HuH-7 (cell line): ENCODE data around the gene BTBD1.
"Not testable (repeated sequence)": the region's sequence is repeated elsewhere in the genome, so short reads cannot be mapped to it uniquely, and the experiment has no call there.

ENCODE experiments used
- DNase-seq: peaks from one replicate; pipeline ENCODE4 v3.0.0; 2011; ENCODE audit warnings: low spot score

BTBD1 gene

DNA sequence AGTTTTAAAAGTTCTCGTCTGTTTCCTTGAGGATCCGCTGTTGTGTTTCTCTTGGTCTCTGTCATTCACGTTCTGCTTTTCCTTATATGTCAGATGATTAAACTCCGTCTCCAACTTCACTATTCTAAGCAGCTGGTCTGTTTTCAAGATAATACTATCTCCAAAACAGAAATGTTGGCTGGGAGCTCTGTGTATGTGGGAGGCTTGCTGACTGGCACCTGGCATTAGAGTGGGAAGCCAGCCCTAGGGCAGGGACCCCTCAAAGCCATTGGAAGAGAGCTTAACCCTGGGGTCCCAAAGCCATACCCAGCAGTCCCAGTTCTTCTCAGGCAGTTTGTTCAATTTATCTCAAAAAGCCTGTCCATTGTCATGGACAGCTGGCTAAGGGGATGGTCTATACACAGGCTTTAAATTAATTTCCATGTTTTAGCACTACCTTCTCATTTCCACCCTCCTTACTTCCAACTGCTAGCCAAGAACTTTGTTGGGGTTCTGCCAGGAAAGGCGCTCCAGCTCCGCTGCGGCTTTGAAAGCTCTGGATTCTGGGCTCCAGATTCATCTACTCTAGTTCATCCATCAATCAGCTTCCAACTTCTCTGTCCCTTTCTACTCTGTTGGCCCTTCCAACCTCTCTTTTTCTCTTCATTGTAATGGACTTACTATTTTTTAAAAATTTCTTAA is 9.2 kb downstream of the BTBD1 start:
- no peak for DNase-seq

DNA sequence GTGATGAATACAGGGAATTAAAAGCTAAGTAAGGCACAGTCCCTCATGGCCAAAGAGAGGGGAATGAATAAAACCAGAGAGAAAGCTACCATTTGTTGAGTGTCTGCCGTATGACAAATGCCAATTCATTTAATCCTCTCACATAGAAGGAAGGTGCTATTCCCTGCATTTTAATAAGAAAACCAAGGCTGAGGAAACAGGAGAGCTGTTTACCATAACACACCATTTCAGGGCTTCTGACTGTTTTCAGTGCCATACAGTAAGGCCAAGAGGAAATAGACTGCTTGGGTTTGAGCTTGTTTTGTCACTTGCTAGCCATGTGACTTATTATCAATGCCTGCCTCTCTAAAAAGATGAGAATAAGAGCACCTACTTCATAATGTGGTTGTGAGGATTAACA is 10.1 kb downstream of the BTBD1 start:
- no peak for DNase-seq

DNA sequence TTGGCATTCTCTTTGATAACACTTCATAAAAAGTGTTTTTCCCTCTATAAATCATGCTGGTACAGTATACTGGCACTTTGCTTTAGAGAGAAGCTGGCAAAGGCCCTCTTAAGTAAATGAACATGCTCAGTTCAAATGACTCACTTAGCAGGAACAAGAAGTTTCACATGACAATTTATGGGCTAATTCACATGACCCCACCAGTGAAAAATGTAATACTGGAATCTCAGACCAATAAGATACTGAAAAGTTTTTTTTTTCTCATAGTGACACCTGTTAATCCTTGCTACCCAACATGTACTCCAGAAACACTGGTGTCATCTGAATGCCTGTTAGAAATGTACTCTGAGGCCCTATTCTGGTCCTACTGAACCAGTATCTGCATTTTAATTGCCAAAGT is 13.9 kb downstream of the BTBD1 start:
- no peak for DNase-seq

DNA sequence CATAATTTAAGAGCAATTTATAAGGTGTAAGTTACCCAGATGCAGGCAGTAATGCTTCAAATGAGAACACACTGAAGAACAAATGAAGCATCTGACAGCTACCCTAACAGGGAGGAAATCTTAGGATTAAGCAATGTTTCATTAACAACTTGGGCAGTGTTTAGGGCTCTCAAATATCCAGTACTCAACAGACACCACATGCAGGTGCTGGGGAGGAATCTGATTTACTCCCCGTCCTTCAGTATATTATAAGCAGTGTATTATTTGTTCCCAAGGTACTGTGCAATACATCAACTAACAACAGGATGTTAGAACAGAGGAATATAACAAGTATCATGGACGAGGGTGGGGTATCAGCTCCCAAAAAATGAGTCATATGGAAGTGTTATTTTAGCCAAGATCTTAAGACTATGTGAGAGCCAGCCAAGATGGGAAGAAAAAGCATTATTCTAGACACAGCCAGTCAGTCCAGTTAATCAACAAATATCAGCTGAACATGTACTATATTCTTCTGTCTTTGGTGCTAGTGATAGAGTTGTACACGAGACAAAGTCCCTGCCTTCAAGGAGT is 20.4 kb downstream of the BTBD1 start:
- no peak for DNase-seq

DNA sequence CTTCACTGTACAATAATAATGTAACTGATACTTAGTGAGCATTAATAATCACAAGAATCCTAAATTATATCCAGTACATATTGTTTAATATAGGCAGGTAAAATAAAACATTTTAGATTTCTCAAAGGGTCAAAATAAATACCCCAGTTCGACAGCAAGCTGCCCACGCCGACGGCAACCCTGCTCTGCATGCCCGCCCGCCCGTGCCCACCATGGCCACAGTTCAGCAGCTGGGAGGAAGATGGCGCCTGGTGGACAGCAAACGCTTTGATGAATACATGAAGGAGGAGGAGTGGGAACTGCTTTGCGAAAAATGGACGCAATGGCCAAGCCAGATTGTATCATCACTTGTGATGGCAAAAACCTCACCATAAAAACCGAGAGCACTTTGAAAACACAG is 22.9 kb downstream of the BTBD1 start:
- DNase-seq, result no peak

DNA sequence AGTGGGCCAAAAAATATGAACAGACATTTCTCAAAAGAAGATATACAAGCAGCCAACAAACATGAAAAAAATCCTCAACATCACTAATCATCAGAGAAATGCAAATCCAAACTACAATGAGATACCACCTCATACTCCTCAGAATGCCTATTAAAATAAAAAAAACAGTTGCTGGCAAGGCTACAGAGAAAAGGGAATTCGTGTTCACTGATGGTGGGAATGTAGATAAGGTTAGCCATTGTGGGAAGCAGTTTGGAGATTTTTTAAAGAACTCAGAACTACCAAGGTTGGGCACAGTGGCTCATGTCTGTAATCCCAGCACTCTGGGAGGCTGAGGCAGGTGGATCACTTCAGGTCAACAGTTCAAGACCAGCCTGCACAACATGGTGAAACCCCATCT is 27.8 kb downstream of the BTBD1 start:
- DNase-seq, result no peak

DNA sequence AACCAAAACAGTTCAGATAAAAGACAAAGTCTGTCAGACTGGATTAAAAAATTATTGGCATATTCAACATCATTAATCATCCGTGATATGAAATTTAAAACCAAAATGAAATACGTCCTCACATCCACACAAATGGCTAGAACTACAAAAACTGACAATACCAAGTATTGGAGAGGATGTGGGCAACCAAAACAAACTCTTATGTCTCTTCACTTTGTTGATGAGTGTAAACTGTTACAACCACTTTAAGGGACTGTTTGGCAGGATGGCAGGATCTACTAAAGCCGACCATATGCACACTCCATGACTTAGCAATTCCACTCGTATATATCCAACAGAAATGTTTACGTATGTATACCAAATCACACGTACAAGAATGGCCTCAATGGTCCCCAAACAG is 30.8 kb downstream of the BTBD1 start:
- DNase-seq, result no peak

DNA sequence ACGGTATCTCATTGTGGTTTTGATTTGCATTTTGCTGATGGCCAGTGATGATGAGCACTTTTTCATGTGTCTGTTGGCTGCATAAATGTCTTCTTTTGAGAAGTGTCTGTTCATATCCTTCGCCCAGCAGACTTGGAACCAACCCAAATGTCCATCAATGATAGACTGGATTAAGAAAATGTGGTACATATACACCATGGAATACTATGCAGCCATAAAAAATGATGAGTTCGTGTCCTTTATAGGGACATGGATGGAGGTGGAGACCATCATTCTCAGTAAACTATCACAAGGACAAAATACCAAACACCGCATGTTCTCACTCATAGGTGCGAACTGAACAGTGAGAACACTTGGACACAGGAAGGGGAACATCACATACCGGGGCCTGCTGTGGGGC is 35.8 kb downstream of the BTBD1 start:
- DNase-seq, result not testable (repeated sequence)

DNA sequence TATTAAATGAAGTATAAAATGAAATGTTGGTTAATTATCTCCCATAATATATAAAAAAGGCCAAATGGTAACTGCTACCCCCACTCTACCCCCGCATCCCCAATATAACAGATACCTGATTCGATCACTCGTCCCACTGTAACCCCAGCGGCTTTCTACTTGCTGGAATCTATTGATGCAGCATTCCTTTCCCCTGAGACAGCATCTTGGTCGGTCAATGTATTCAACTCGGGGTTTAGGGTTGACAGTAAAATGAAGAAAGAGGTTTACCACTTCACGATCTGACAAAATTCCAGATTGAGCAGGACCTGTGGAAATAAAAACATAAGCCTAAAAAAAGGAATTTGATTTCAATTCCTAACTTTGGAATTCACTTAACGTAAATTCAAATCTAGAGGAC is 37.0 kb downstream of the BTBD1 start:
- DNase-seq, result no peak

DNA sequence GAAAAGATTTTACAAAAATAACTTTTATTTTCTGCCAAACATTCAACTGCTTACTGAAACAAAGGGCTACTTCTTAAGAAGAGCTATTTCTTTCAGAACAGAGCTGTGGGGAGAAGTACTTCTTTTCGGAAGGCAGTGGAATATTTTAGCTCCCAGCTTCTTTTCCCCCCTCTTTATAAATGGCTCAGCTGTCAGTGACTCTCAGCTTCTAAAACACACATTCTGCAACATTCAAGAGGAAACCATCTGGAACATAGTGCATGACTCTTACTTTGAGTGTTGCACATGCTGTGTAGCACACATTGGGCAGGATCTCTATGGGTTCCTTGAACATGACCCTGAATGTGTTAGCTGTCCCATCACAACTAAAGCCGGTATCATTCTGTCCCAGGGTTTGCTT is 48.6 kb downstream of the BTBD1 start:
- no peak for DNase-seq

DNA sequence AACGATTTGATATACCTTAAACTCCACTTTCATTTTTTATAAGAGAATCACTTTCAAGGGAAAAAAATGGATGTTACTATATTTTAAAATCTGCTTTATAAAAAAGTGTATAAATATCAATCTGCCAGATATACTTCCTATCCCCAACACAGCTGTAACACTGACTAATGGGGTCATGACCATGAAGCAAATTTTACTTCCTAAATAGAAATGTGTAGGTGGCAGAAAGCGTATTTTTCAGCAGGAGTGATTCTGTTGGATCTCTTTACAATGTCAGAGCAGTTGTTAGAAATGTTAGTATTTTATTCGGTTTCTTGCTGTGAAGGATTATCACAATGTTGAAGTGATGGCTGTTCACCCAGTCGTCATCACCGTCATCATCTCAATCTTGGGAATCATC is 50.1 kb downstream of the BTBD1 start:
- DNase-seq, result no peak

DNA sequence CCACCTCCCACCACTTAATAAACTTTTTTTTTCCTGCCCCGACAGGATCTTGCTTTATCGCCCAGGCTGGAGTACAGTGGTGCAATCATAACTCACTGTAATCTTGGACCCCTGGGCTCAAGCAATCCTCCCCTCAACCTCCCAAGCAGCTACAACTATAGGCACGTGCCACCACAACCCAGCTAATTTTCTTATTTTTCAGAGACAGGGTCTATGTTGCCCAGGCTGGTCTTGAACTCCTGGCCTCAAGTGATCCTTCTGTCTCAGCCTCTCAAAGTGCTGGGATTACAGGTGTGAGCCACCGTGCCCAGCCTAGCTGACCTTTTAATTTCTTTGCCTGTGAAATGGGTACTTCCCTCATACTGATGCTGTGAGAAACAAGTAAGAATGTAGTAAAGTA is 51.7 kb downstream of the BTBD1 start:
- no peak for DNase-seq

DNA sequence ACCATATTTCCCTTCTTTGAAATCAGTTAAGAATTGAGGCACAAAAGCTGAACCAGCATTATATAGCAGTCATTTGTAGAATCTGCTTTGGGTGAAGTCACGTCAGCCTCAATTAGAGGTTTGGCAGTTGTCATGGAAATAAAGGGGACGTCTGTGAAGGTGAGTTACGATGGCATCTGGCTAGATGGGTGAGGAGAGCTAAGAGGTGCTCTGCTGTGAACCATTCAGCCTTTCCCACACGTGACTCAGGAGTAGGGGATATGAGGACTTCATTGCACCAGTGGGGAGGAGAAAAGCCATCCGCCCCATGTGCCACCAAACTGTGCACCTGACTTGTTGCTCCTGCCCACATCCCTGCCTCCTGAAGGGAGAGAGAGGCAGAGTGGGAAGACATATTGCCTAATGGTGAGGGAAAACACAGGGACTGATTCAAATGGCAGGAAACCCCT is 52.8 kb downstream of the BTBD1 start:
- DNase-seq, result no peak

DNA sequence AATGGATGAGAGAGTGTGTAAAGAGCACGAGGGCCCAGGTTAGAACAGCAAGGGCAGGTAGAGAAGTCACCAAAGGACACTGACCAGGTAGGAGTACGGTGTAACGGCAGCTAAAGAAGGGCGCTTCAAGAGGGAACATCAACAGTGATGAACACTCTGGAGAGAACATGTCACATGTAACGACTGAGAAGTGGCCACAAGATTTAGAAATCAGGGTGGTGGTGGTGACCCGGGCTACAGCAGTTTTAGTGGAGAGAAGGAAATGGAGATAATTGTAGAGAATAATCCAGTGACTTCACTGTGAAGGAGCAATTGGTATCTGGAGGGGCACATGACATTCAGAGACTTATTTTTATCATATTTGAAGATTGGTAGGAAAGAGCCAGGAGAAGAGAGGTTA is 54.4 kb downstream of the BTBD1 start:
- DNase-seq, result no peak

DNA sequence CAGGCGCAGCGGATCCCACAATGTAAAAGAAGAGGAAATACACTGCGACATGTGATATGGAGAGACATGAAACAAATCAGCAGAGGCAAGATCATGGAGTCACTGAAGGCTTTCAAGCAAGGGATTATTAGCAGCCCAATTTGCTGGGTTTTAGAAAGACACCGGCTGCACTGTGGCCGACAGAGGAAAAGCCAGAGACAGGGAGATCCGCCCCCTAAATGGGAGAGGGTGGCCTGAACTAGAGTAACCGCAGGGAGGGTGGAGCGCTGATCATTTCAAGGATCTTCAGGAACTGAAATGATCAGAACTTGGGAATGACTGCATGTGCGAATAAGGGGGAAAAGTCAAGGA is 55.0 kb downstream of the BTBD1 start:
- DNase-seq, result no peak

DNA sequence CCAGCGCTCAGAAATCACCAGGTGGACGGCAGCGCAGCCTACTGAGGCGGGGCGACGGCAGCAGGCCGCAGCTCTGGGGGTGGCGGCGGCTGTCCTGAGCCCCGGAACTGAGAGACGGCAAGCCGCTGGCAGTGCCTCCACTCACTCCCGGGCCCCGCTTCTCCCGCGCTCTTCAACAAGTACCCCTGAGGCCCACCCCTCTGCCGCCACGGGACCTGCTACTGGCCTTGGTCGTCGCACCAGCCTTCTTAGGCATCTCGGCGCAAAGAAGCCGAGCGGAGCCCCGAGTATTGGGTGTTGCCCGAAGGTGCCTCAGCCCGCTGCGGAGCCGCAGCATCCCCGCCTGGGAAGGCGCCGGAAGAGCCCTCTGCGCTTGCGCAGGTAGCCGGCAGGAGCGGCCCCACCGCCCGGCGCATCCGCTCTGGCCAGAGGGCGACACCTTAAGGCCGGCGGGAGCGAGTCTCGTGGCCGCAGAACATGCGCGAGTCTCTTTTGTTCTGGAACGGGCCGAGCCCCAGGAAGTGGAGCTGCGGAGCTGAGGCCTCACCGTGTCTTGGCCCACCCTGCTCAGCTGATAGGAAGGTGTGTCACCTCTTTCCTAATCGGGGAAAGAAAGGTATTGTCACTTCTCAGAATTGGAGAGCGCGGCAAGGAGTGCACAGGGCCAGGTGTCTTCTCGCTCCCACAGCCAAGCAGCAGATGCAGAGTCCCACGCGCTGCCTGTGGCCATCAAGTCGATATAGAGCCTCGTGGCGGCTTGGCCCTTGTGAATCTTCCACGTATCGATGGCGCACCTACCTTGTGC is 55.6 kb downstream of the BTBD1 start, which contains the start of gene C15orf40:
Gene C15orf40 (minus strand): TSS at position 369 of the 805 bp plus-strand sequence. CDS start 32 bp downstream, at position 337.
- DNase-seq, result peak; percentile 95

DNA sequence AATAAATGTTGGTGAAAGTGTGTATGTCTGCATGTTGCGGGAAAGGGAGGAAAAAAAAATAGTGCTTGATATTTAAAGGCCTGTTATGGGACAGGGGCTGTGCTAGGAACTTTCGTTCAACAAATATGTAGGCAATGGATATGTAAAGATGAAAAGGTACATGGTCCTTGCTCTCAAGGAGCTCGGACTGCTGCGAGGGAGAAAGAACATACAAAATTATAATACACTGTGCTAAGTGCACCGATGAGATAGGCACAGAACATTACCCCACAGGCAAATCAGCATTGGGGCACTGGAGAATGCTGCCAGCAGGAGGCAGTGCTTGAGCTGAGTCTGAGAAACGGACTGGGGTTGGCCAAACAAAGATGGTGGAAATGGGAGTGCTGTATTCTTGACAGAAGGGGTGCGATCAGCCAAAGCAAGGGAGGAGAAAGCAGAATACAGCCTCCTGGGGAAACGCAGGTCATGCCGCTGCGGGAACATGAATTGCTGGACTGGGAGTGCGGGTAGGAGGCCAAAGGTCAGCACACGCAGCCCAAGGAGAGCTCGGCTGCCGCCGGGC is 56.3 kb downstream of the BTBD1 start:
- peak; percentile 88 for DNase-seq

DNA sequence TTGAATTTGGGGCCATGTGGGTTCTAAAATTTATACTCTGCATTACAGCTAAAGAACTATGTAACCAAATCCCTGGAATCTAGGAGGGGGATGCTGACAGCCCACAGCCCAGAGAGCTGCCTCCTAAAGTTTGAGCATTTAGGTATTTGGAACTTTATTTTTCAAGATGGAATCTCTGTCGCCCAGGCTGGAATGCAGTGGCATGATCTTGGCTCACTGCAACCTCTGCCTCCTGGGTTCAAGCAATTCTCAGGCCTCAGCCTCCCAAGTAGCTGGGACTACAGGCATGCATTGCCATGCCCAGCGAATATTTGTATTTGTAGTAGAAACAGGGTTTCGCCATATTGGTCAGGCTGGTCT is 66.4 kb downstream of the BTBD1 start:
- not testable (repeated sequence) for DNase-seq

DNA sequence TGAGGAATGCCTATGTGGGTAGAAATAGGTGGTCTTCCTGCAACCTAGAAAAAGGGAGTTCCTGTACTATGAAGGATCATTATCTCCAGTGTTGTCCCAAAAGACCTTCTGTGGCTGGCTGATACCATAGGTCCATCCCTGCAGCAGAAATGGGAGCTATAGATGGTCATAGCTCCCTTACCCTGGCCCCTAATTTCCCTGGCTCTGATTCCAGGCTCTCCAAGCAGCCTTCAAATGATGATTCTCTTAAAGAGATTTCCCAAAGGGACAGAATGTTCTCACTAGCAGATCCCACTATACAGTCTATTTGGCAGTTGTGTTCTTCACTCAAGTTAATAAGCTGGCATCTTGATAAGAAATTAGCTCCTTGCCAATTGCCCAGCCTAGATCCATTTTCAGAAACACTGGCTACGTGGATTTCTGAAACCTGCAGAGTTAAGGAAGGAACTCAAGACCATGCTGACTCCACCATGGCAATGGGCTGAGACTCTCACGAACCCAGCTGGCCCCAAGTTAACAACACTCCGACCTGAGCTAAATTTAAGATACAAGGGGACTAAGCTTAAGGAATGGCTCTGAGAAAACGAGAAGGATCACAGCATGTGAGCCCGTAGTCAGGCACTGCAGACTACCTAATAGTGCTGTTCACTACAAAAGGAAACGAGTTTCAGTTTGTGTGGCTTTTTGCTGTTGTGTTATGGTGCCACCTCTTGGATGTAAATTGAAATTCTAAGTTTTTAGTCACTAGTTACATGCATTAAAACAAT is 67.0 kb downstream of the BTBD1 start:
- DNase-seq, result peak; percentile 34

DNA sequence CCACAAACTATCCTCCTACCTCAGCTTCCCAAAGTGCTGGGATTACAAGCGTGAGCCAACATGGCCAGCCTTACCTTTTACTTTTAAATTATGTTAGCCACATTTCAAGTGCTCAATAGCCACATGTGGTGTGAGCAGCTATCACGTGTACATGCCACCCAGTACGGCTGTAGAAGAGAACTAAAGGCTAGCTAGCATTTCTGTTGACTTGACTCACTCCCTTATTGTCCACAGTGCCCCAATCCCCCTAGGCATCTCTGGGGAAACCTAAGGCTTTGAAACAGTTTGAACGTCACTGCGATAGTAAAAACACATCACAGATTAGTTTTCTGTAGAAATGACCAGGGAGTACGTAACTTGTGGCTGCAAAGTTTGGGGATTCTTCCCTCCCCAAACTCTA is 67.6 kb downstream of the BTBD1 start:
- no peak for DNase-seq

DNA sequence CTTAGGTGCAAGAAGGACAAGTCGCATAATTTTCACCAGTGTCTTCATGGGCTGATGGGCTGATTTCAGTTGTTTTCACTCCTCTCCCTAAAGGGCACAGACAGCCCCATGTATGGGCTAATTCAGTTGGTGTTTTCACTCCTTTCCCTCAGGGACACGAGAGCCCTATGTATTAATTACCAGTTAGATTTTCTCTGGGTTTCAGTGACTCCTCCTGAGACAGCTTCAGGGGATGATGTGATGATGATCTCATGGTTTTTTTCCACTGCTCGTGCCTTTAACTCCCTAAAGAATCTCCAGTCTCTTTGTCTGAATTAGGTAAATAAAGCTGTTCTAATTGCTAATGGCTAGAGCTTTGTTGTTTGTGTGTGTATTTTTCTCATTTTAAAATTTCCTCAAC is 71.1 kb downstream of the BTBD1 start:
- DNase-seq, result peak; percentile 28

DNA sequence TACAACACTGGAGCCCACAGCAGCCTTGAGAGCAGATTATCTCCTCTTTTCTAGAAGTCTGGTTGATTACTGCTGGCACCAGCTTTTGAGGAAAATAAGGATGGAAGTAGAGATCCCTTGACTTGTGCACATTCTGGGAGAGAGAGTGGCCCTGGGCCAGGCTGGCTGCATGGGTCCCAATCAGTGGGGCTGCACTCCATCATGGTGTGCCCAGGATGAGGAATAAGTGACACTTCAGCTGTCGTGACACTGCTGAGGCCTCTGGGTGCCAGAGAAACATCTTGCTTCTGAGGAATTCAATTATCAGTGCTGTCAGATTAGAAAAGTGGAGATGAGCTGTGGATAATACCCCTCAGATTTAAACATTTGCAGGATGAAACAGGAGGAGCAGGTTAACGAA is 72.0 kb downstream of the BTBD1 start:
- no peak for DNase-seq
